ENCODE measurements around the gene FNIP2. TPM values are rescaled to one million over a fixed set of nuclear protein-coding genes. Genes with fewer than 3 reads are reported as not detected.
"Not testable (repeated sequence)": the region's sequence is repeated elsewhere in the genome, so short reads cannot be mapped to it uniquely, and the experiment has no call there.

The FNIP2 gene
- total RNA-seq, 1 donor from 2014 or later, result 25.3 TPM

DNA sequence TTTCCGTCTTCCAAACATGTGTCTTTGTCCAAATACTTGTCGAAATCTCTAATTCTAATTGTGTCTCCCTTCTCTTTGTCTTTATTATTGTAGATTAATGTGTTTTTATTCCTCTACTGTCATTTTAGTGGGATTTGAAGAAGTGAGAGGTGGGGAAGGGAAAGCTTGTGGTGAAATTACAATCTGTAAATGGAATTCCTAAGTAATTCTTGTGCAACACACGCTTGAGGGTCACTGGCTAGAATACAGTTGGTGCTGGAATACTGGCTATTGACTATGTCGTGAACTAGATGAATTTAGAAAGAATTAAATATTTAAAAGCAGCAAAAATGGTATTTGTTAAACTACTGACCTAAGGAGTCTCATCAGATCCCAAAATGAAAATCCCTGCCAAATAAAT lies 10.7 kb upstream of the FNIP2 start:
- Histone ChIP-seq H3K27ac (no peak overlapping the region), H3K36me3 (no peaks in the 10 kb centered on the region), H3K4me1 (no peaks in the 10 kb centered on the region), H3K9me3 (no peaks in the 10 kb centered on the region), H3K4me3 (no peak overlapping the region), H3K27me3 (no peaks in the 10 kb centered on the region)
- intact Hi-C loops (cut with DNase I), result no loop called here
- TF ChIP-seq POLR2AphosphoS5 (IDR thresholded peaks at IDR 0.05; ENCODE audit: insufficient read depth in 1 of 2, low read depth in 1 of 2) (no peak), POLR2A (IDR thresholded peaks at IDR 0.05) (no peak)
- TF ChIP-seq, protein P1, sequence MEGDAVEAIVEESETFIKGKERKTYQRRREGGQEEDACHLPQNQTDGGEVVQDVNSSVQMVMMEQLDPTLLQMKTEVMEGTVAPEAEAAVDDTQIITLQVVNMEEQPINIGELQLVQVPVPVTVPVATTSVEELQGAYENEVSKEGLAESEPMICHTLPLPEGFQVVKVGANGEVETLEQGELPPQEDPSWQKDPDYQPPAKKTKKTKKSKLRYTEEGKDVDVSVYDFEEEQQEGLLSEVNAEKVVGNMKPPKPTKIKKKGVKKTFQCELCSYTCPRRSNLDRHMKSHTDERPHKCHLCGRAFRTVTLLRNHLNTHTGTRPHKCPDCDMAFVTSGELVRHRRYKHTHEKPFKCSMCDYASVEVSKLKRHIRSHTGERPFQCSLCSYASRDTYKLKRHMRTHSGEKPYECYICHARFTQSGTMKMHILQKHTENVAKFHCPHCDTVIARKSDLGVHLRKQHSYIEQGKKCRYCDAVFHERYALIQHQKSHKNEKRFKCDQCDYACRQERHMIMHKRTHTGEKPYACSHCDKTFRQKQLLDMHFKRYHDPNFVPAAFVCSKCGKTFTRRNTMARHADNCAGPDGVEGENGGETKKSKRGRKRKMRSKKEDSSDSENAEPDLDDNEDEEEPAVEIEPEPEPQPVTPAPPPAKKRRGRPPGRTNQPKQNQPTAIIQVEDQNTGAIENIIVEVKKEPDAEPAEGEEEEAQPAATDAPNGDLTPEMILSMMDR (IDR thresholded peaks at IDR 0.05), result no peak
- no peak for DNase-seq (ENCODE audit: extremely low spot score in 2 of 2)

DNA sequence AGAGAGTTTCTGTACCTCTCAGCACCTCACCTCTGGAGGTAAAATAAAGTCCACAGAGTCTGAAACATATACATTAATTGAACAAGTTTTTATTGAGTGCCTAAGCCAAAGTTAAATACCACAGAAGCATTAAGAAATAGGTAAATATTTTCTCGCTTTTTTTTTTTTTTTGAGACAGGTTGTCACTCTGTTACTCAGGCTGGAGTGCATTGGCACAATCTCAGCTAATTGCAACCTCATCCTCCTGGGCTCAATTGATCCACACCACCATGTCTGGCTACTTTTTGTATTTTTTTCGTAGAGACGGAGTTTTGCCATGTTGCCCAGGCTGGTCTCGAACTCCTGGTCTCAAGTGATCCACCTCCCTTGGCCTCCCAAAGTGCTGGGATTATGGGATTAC lies 10.1 kb upstream of the FNIP2 start:
- H3K4me1 ChIP-seq, result no peaks in the 10 kb centered on the region
- no peaks in the 10 kb centered on the region for H3K36me3 ChIP-seq
- H3K9me3 ChIP-seq, result no peaks in the 10 kb centered on the region
- no peak overlapping the region for H3K27ac ChIP-seq
- intact Hi-C loops (cut with DNase I), result no loop called here
- H3K4me3 ChIP-seq, result no peak overlapping the region
- TF ChIP-seq POLR2A (IDR thresholded peaks at IDR 0.05) (no peak), POLR2AphosphoS5 (IDR thresholded peaks at IDR 0.05; ENCODE audit: insufficient read depth in 1 of 2, low read depth in 1 of 2) (no peak)
- TF ChIP-seq, protein P1 (IDR thresholded peaks at IDR 0.05), result no peak
- H3K27me3 ChIP-seq, result no peaks in the 10 kb centered on the region
- no peak for DNase-seq (ENCODE audit: extremely low spot score in 2 of 2)

DNA sequence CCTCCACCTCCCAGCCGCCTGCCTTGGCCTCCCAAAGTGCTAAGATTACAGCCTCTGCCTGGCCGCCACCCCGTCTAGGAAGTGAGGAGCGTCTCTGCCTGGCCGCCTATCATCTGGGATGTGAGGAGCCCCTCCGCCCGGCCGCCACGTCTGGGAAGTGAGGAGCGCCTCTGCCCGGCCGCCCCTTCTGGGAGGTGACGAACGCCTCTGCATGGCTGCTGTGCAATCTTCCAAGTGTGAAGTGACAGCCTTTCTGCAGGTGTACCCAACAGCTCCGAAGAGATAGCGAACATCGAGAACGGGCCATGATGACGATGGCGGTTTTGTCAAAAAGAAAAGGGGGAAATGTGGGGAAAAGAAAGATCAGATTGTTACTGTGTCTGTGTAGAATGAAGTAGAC lies 9.3 kb upstream of the FNIP2 start:
- H3K27me3 ChIP-seq; H3K9me3 ChIP-seq; H3K4me1 ChIP-seq; H3K27ac ChIP-seq; DNase-seq (ENCODE audit: extremely low spot score in 2 of 2); H3K4me3 ChIP-seq; H3K36me3 ChIP-seq; intact Hi-C loops (cut with DNase I): not testable (repeated sequence)

DNA sequence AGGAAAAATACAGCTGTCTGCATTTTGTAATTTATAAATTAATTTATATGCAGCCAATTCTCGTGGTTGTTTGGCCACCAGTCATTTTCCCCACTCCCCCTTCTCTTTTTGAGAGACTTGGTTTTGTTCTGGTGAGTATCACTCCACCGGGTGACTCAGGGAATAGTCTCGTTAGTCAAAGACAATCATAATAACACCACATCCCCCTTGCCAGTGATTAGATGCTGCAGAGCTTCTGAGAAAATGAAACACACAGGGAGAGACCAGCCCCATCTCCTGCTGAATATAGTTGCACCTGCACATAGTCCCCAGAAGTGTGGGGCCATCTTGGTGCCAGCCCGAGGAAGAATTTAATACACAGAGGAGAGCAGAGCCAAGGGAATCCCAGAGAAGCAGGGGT lies 8.0 kb upstream of the FNIP2 start:
- no peak for DNase-seq (ENCODE audit: extremely low spot score in 2 of 2)
- no peak overlapping the region for H3K27ac ChIP-seq
- no peak for TF ChIP-seq POLR2A (IDR thresholded peaks at IDR 0.05)
- TF ChIP-seq POLR2AphosphoS5 (IDR thresholded peaks at IDR 0.05; ENCODE audit: insufficient read depth in 1 of 2, low read depth in 1 of 2), result no peak
- TF ChIP-seq, protein P1 (IDR thresholded peaks at IDR 0.05), result no peak
- H3K4me1 ChIP-seq, result no peaks in the 10 kb centered on the region
- no peaks in the 10 kb centered on the region for H3K36me3 ChIP-seq
- intact Hi-C loops (cut with DNase I), result no loop called here
- no peaks in the 10 kb centered on the region for H3K27me3 ChIP-seq
- H3K4me3 ChIP-seq, result no peak overlapping the region
- no peaks in the 10 kb centered on the region for H3K9me3 ChIP-seq

DNA sequence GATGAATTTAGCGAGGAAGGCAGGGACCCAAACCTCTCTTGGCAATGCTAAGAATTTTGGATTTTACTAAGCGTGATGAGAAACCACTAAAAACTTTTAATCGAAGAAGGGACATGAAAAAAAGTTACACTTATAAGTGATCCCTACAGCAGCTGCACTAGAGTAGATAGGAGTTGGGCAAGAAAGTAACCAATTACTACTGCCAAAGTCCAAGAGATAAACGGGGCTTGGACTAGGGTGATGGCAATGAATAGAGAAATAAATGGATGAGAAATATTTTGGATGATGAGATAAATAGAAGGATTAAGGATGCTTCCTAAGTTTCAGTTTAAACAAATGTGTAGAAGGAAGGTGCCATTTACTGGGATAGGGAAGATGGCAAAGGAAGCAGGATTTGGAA lies 6.3 kb upstream of the FNIP2 start:
- Histone ChIP-seq H3K4me1 (peaks cover under 1% of the 10 kb centered on the region), H3K9me3 (no peaks in the 10 kb centered on the region), H3K4me3 (no peak overlapping the region), H3K27ac (no peak overlapping the region), H3K27me3 (no peaks in the 10 kb centered on the region), H3K36me3 (no peaks in the 10 kb centered on the region)
- TF ChIP-seq, protein P1 (IDR thresholded peaks at IDR 0.05), result no peak
- no peak for TF ChIP-seq POLR2AphosphoS5 (IDR thresholded peaks at IDR 0.05; ENCODE audit: insufficient read depth in 1 of 2, low read depth in 1 of 2)
- no peak for TF ChIP-seq POLR2A (IDR thresholded peaks at IDR 0.05)
- intact Hi-C loops (cut with DNase I), result no loop called here
- DNase-seq (ENCODE audit: extremely low spot score in 2 of 2), result no peak

DNA sequence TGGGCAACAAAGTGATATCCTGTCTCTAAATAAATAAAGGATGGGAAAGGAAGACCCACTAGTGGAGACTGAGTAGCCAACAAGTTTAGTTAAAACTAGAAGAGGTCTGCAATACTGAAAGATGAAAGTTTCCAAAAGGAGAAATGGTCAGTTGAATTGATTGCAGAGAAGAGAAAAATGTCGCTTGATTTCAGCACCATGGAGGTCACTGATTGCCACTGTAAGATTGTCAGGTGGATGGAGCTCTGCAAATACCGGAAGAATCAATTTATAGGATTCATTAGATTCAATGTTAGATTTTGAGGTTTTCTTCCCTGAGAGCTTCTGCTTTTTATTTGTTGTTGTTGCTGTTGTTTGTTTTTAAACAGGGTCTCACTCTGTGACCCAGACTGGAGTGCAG lies 5.4 kb upstream of the FNIP2 start:
- Histone ChIP-seq H3K27me3 (no peaks in the 10 kb centered on the region), H3K4me3 (no peak overlapping the region), H3K36me3 (no peaks in the 10 kb centered on the region), H3K27ac (no peak overlapping the region), H3K4me1 (peaks cover 9% of the 10 kb centered on the region), H3K9me3 (no peaks in the 10 kb centered on the region)
- no peak for DNase-seq (ENCODE audit: extremely low spot score in 2 of 2)
- intact Hi-C loops (cut with DNase I), result no loop called here
- TF ChIP-seq, protein P1 (IDR thresholded peaks at IDR 0.05), result no peak
- TF ChIP-seq POLR2AphosphoS5 (IDR thresholded peaks at IDR 0.05; ENCODE audit: insufficient read depth in 1 of 2, low read depth in 1 of 2) (no peak), POLR2A (IDR thresholded peaks at IDR 0.05) (no peak)

All from vagina (tissue), 2 donors.